DND-41 (cell line): ENCODE measurements around the gene NDUFS2.

ENCODE experiments used
- ATAC-seq: fragments of 200-7000 bp; cut with Tn5 transposase; 3 replicates; pipeline ENCODE4 v1.9.1; 2021; ENCODE audit warnings: low read depth; ENCODE audit not compliant: insufficient read depth
- DNase-seq: peaks from one replicate; pipeline ENCODE4 v3.0.0-alpha.2; 2020
- H2AFZ ChIP-seq: 2 replicates; pipeline ENCODE4 v1.6.0; 2012; ENCODE audit warnings: low read depth, low read length
- H3K27ac ChIP-seq: 2 replicates; pipeline ENCODE4 v1.5.1; 2012; ENCODE audit warnings: low read length, inconsistent platforms
- H3K27me3 ChIP-seq: fragments of 200-600 bp; sonication (generic); 2 replicates; pipeline ENCODE4 v1.6.0; 2012; ENCODE audit warnings: low read length, mild to moderate bottlenecking, inconsistent platforms; ENCODE audit not compliant: insufficient read depth, poor library complexity
- H3K36me3 ChIP-seq: 2 replicates; pipeline ENCODE4 v1.5.1; 2012; ENCODE audit warnings: low read length, inconsistent platforms; ENCODE audit not compliant: insufficient read depth
- H3K4me1 ChIP-seq: 2 replicates; pipeline ENCODE4 v1.5.1; 2012; ENCODE audit warnings: mild to moderate bottlenecking, low read length; ENCODE audit not compliant: insufficient read depth
- H3K4me2 ChIP-seq: 2 replicates; pipeline ENCODE4 v1.6.0; 2012; ENCODE audit warnings: mild to moderate bottlenecking, moderate library complexity, low read length, inconsistent platforms; ENCODE audit not compliant: insufficient read depth
- H3K4me3 ChIP-seq, 2 experiments: fragments of 200-600 bp in 1 of 2; shearing (Covaris generic) in 1 of 2; 2 replicates each; pipeline ENCODE4 v1.5.1; 2012 to 2016; ENCODE audit warnings: inconsistent platforms in 2 of 2, low read length in 2 of 2, mild to moderate bottlenecking in 2 of 2, low read depth in 1 of 2, moderate library complexity in 1 of 2
- H3K79me2 ChIP-seq: 2 replicates; pipeline ENCODE4 v1.6.0; 2012; ENCODE audit warnings: low read length, inconsistent platforms; ENCODE audit not compliant: insufficient read depth
- H3K9ac ChIP-seq: 2 replicates; pipeline ENCODE4 v1.6.0; 2012; ENCODE audit warnings: low read depth, mild to moderate bottlenecking, inconsistent platforms, low read length, moderate library complexity
- H3K9me3 ChIP-seq: 2 replicates; pipeline ENCODE4 v1.5.1; 2012; ENCODE audit warnings: low read length, moderate library complexity, mild to moderate bottlenecking, inconsistent platforms; ENCODE audit not compliant: insufficient read depth, severe bottlenecking
- H4K20me1 ChIP-seq: 2 replicates; pipeline ENCODE4 v1.6.0; 2012; ENCODE audit warnings: low read length; ENCODE audit not compliant: insufficient read depth
- CTCF ChIP-seq: IDR thresholded peaks from 2 replicates; pipeline ENCODE4 v1.5.1; 2012; ENCODE audit warnings: borderline replicate concordance, low read length, moderate library complexity, mild to moderate bottlenecking; ENCODE audit not compliant: poor library complexity, severe bottlenecking; ENCODE audit errors: extremely low read depth
- EZH2 ChIP-seq: IDR thresholded peaks from 3 replicates; pipeline ENCODE4 v1.6.1; 2012; ENCODE audit warnings: borderline replicate concordance, low read depth, mild to moderate bottlenecking, moderate library complexity, low read length, inconsistent platforms; ENCODE audit not compliant: severe bottlenecking

Gene NDUFS2

GRCh38 chr1:161173711-161174110 lies 28.5 kb upstream of the NDUFS2 start:
- Histone ChIP-seq H3K27ac (no peak overlapping the region), H3K4me3 (no peak overlapping the region), H2AFZ (no peak overlapping the region), H4K20me1 (no peaks in the 10 kb centered on the region), H3K79me2 (peaks cover 18% of the 10 kb centered on the region), H3K9ac (no peak overlapping the region), H3K9me3 (no peaks in the 10 kb centered on the region), H3K36me3 (peaks cover 63% of the 10 kb centered on the region), H3K4me1 (peaks cover 30% of the 10 kb centered on the region), H3K27me3 (no peaks in the 10 kb centered on the region), H3K4me2 (no peak overlapping the region)
- TF ChIP-seq EZH2 (no peak), CTCF (no peak)
- DNase-seq (no peak), ATAC-seq (no peak)

- Histone ChIP-seq H4K20me1 (no peaks in the 10 kb centered on the region), H3K4me1 (peaks cover 30% of the 10 kb centered on the region), H3K27ac (no peak overlapping the region), H2AFZ (no peak overlapping the region), H3K79me2 (peaks cover 18% of the 10 kb centered on the region), H3K4me3 (no peak overlapping the region), H3K27me3 (no peaks in the 10 kb centered on the region), H3K9ac (no peak overlapping the region), H3K4me2 (no peak overlapping the region), H3K9me3 (no peaks in the 10 kb centered on the region), H3K36me3 (peaks cover 52% of the 10 kb centered on the region)
- TF ChIP-seq CTCF (no peak), EZH2 (no peak)
- ATAC-seq (no peak), DNase-seq (no peak)
These were observed 27.3 kb upstream of the NDUFS2 start for GRCh38 chr1:161174911-161175310.

- H3K9ac ChIP-seq, result peak overlapping the region; percentile 63; the same call in 1 of the 2 replicates
- H2AFZ ChIP-seq, result no peak overlapping the region
- H3K36me3 ChIP-seq, result peaks cover 45% of the 10 kb centered on the region
- ATAC-seq (no peak), DNase-seq (no peak)
- H3K79me2 ChIP-seq, result peaks cover 18% of the 10 kb centered on the region
- H3K4me2 ChIP-seq, result peak overlapping the region; percentile 93
- peak overlapping the region; percentile 34 to 73; a peak in 3 of 4 replicates for H3K4me3 ChIP-seq
- TF ChIP-seq EZH2 (no peak), CTCF (no peak)
- peaks cover 30% of the 10 kb centered on the region for H3K4me1 ChIP-seq
- H4K20me1 ChIP-seq, result no peaks in the 10 kb centered on the region
- no peaks in the 10 kb centered on the region for H3K27me3 ChIP-seq
- no peak overlapping the region for H3K27ac ChIP-seq
- H3K9me3 ChIP-seq, result no peaks in the 10 kb centered on the region
These were observed 26.3 kb upstream of the NDUFS2 start for GRCh38 chr1:161175771-161176453.
